Measurements from ENCODE around the gene VLDLR. TPM values are rescaled to one million over a fixed set of nuclear protein-coding genes. Genes with fewer than 3 reads are reported as not detected.

VLDLR gene
- total and polyA plus RNA-seq, 2 donors = 1.6 to 1.8 TPM

Other genes with a start within 250 kb of the VLDLR start
- gene KCNV2, start 95.7 kb downstream of the VLDLR start, total RNA-seq = not detected
- not detected for gene KCNV2, start 95.7 kb downstream of the VLDLR start, polyA plus RNA-seq
- 49.0 TPM for gene PUM3, start 222.3 kb downstream of the VLDLR start, total RNA-seq
- 42.4 TPM for gene PUM3, start 222.3 kb downstream of the VLDLR start, polyA plus RNA-seq